HepG2 (cell line): Measurements from ENCODE around the gene QKI. TPM values are rescaled to one million over a fixed set of nuclear protein-coding genes. Genes with fewer than 3 reads are reported as not detected.

Experiments used
- ATAC-seq: fragments of 200-7000 bp; cut with Tn5 transposase; 3 replicates; pipeline ENCODE4 v1.9.1; 2020; ENCODE audit warnings: mild to moderate bottlenecking, moderate library complexity
- BruUV-seq: library from RNA; stranded (reverse); fragments of 400-500 nt; replicated peaks from 2 replicates; lab custom pipeline; 2021; lab: Mats Ljungman, UMichigan
- CTCF ChIA-PET: fragments of 300-600 bp; formaldehyde crosslinking; extraction: SDS; loops from one replicate; lab custom pipeline; 2021; ENCODE audit warnings: low total read pairs, inconsistent platforms, low intra/inter-chr PET ratio; lab: Yijun Ruan, JAX
- POLR2A ChIA-PET: fragments of 350-600 bp; sonication (Branson Sonifier 250); formaldehyde crosslinking; loops from one replicate; lab custom pipeline; 2020; ENCODE audit warnings: antibody characterized with exemption, inconsistent platforms; lab: Yijun Ruan, JAX
- DNase-seq: peaks from one replicate; pipeline ENCODE4 v3.0.0-alpha.2; 2015; ENCODE audit warnings: low spot score
- FAIRE-seq: peaks from 3 replicates; lab custom pipeline; 2011; peaks lifted over from hg19 to GRCh38; lab: Jason Lieb, UNC
- H2AFZ ChIP-seq: one replicate; pipeline ENCODE4 v1.6.1; 2011; ENCODE audit warnings: low read length, inconsistent platforms
- H3K27ac ChIP-seq: fragments of 300-600 bp; 3 replicates; pipeline ENCODE4 v1.8.0; 2011; ENCODE audit warnings: mixed run types, mild to moderate bottlenecking, mixed read lengths, low read length, inconsistent platforms; ENCODE audit not compliant: insufficient read depth; ENCODE audit errors: extremely low read length
- H3K27me3 ChIP-seq, 2 experiments: fragments of 200-600 bp in 1 of 2; 2 replicates in 1 of 2; 3 replicates in 1 of 2; pipeline versions ENCODE4 v1.6.0 to v1.8.0; 2011; ENCODE audit warnings: low read length in 2 of 2, mild to moderate bottlenecking in 2 of 2, moderate library complexity in 2 of 2, inconsistent platforms in 1 of 2; ENCODE audit not compliant: insufficient read depth in 2 of 2, control insufficient read depth in 1 of 2
- H3K36me3 ChIP-seq, 2 experiments: fragments of 200-600 bp in 1 of 2; replicated peaks in 1 of 2; 2 replicates in 1 of 2; 3 replicates in 1 of 2; pipeline versions ENCODE4 v1.5.1 to v1.8.0; 2011; ENCODE audit warnings: low read length in 2 of 2, inconsistent platforms in 1 of 2; ENCODE audit not compliant: insufficient read depth in 2 of 2, control insufficient read depth in 1 of 2
- H3K4me1 ChIP-seq: 2 replicates; pipeline ENCODE4 v1.5.1; 2012; ENCODE audit warnings: low read length, inconsistent platforms; ENCODE audit not compliant: insufficient read depth
- H3K4me2 ChIP-seq: 2 replicates; pipeline ENCODE4 v1.6.0; 2011; ENCODE audit warnings: low read depth, low read length, inconsistent platforms
- H3K4me3 ChIP-seq, 3 experiments: fragments of 200-600 bp in 1 of 3; sonication (generic), shearing (Covaris generic) in 1 of 3; replicated peaks in 1 of 3; 2 replicates each; pipeline ENCODE4 v1.5.1; 2011 to 2016; ENCODE audit warnings: low read length in 3 of 3, inconsistent platforms in 2 of 3, low read depth in 2 of 3, mild to moderate bottlenecking in 2 of 3, control low read depth in 1 of 3, mixed read lengths in 1 of 3; ENCODE audit not compliant: insufficient read depth in 1 of 3
- H3K79me2 ChIP-seq: one replicate; pipeline ENCODE4 v1.6.1; 2011; ENCODE audit warnings: low read length, inconsistent platforms; ENCODE audit not compliant: insufficient read depth
- H3K9ac ChIP-seq: 2 replicates; pipeline ENCODE4 v1.6.0; 2011; ENCODE audit warnings: mild to moderate bottlenecking, low read depth, low read length, inconsistent platforms; ENCODE audit not compliant: insufficient read depth
- H3K9me3 ChIP-seq: 2 replicates; pipeline ENCODE4 v1.5.1; 2012; ENCODE audit warnings: mild to moderate bottlenecking, low read length
- H4K20me1 ChIP-seq: 2 replicates; pipeline ENCODE4 v1.6.0; 2011; ENCODE audit warnings: inconsistent platforms, mild to moderate bottlenecking, low read length, moderate library complexity; ENCODE audit not compliant: insufficient read depth
- MYNN ChIP-seq: sonication (generic); formaldehyde crosslinking; IDR thresholded peaks from 2 replicates; pipeline ENCODE4 v1.4.0; 2020; ENCODE audit warnings: mild to moderate bottlenecking, low read depth, missing genetic modification reagents
- RARA ChIP-seq: IDR thresholded peaks from 2 replicates; pipeline ENCODE4 v1.6.1; 2016; ENCODE audit warnings: missing genetic modification reagents, missing compliant biosample characterization
- RBM22 ChIP-seq: fragments of 200-400 bp; formaldehyde crosslinking; optimal IDR thresholded peaks from 2 replicates; pipeline ENCODE3; 2017; ENCODE audit warnings: mild to moderate bottlenecking, low read length, moderate library complexity
- WGBS: methylation state at CpG from one replicate; pipeline ENCODE4 v1.1.6; 2017; ENCODE audit warnings: low lambda C conversion rate; 5-methylcytosine and 5-hydroxymethylcytosine counted together
- in situ Hi-C: cut with HindIII; loops from 2 replicates; pipeline ENCODE4 v1.10.0; 2017; ENCODE audit warnings: low pct_unique_long_range_greater_than_20kb; ENCODE audit not compliant: extremely low pct_ligation_motif_present
- intact Hi-C: fragments of 100-400 bp; cut with micrococcal nuclease; formaldehyde crosslinking; loops from one replicate; pipeline ENCODE4 v1.10.0; 2022; ENCODE audit not compliant: unreplicated experiment
- polyA plus RNA-seq, 8 experiments: library from polyadenylated mRNA; depleted of rRNA in 3 of 8; stranded (reverse) in 7 of 8; unstranded in 1 of 8; fragments of >200 nt; fragmentation: Illumina TruSeq in 4 of 8; extraction: Trizol in 4 of 8; gene quantifications; 2 replicates each; pipeline versions ENCODE4 v1.2.1 to v1.2.3, GENCODE V29; 2011 to 2016; ENCODE audit warnings: low read depth in 4 of 8, missing spikeins in 1 of 8, mixed read lengths in 1 of 8; ENCODE audit not compliant: insufficient read depth in 1 of 8
- total RNA-seq, 5 experiments: library from RNA; depleted of rRNA; stranded (reverse); fragments of >200 nt; fragmentation: Illumina TruSeq; extraction: Trizol; gene quantifications; 2 replicates each; pipeline ENCODE4 v1.2.3, GENCODE V29; 2016; ENCODE audit warnings: low read depth in 1 of 5
- TF ChIP-seq, protein P1 (sequence below): sonication (generic); formaldehyde crosslinking; IDR thresholded peaks from 2 replicates; pipeline ENCODE4 v1.4.0; 2020; ENCODE audit warnings: mild to moderate bottlenecking, missing genetic modification reagents, borderline replicate concordance

The QKI gene
- total and polyA plus RNA-seq, 2 of the 13 experiments (the other 11 are each of a cell fraction or from before 2014, with no cell fraction given), result 136 to 137 TPM

DNA sequence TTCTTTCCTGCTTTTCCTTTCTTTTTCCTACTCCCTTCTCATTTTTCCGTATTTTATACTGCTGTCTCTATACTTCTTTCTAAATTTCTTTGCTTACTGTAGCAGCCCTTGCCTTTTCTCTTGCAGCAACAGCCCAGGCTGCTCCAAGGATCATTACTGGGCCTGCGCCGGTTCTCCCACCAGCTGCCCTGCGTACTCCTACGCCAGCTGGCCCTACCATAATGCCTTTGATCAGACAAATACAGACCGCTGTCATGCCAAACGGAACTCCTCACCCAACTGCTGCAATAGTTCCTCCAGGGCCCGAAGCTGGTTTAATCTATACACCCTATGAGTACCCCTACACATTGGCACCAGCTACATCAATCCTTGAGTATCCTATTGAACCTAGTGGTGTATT lies 148.8 kb downstream of the QKI start:
- ChIA-PET POLR2A (no interaction called here), CTCF (no interaction called here)
- in situ Hi-C loops (loop anchor here (10.0 kb wide), 1 partner anchor 139 kb away; no protein-coding TSS in a partner anchor), intact Hi-C loops (no loop called here)
- no peak overlapping the region for H3K4me3 ChIP-seq
- 96% methylated on average over 8 of the region's 8 CpGs for WGBS
- no peak overlapping the region for H3K4me2 ChIP-seq
- no peaks in the 10 kb centered on the region for H4K20me1 ChIP-seq
- H3K36me3 ChIP-seq, result peaks cover 12 to 42% of the 10 kb centered on the region in 2 experiments
- no peak overlapping the region for H3K27ac ChIP-seq
- H3K4me1 ChIP-seq, result no peaks in the 10 kb centered on the region
- TF ChIP-seq RBM22 (peak; percentile 21), MYNN (CRISPR knock-in tag) (no peak)
- no peaks in the 10 kb centered on the region for H3K27me3 ChIP-seq
- BruUV-seq, result no TSS peak
- H3K9ac ChIP-seq, result no peak overlapping the region
- no peaks in the 10 kb centered on the region for H3K9me3 ChIP-seq
- peaks cover 3% of the 10 kb centered on the region for H3K79me2 ChIP-seq
- no peak for DNase-seq
- ATAC-seq, result no peak
- H2AFZ ChIP-seq, result no peak overlapping the region
- no peak for FAIRE-seq

DNA sequence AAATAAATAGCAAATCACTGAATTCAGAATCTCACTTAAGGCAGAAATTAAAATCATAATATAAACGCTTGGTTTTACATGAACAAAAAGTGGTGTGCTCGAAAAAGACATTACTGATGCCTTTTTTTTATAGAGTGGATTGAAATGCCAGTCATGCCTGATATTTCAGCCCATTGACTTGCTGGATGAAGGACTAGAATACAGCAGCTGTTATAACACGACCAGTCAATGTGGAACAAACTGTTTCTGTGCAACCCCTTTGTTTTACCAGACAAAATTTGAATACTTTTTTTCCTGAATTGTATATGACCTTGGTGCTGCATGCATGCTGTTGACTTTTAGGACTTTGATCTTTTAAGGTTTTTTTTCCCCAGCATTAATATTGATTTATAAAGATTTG lies 150.0 kb downstream of the QKI start:
- TF ChIP-seq RARA (CRISPR knock-in tag), result no peak
- TF ChIP-seq, protein P1, sequence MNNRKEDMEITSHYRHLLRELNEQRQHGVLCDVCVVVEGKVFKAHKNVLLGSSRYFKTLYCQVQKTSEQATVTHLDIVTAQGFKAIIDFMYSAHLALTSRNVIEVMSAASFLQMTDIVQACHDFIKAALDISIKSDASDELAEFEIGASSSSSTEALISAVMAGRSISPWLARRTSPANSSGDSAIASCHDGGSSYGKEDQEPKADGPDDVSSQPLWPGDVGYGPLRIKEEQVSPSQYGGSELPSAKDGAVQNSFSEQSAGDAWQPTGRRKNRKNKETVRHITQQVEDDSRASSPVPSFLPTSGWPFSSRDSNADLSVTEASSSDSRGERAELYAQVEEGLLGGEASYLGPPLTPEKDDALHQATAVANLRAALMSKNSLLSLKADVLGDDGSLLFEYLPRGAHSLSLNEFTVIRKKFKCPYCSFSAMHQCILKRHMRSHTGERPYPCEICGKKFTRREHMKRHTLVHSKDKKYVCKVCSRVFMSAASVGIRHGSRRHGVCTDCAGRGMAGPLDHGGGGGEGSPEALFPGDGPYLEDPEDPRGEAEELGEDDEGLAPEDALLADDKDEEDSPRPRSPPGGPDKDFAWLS (CRISPR knock-in tag), result no peak
- ChIA-PET POLR2A (no interaction called here), CTCF (no interaction called here)
- H3K27me3 ChIP-seq, result no peaks in the 10 kb centered on the region
- H3K9me3 ChIP-seq, result no peaks in the 10 kb centered on the region
- FAIRE-seq, result no peak
- H3K27ac ChIP-seq, result no peak overlapping the region
- BruUV-seq, result no TSS peak
- H3K4me3 ChIP-seq, result no peak overlapping the region
- no peak overlapping the region for H3K4me2 ChIP-seq
- ATAC-seq, result no peak
- peaks cover 10 to 36% of the 10 kb centered on the region in 2 experiments for H3K36me3 ChIP-seq
- no peaks in the 10 kb centered on the region for H3K4me1 ChIP-seq
- in situ Hi-C loops, result loop anchor here (10.0 kb wide), 1 partner anchor 140 kb away; no protein-coding TSS in a partner anchor
- no peak for DNase-seq
- H3K79me2 ChIP-seq, result peaks cover 3% of the 10 kb centered on the region
- H3K9ac ChIP-seq, result no peak overlapping the region
- no peak overlapping the region for H2AFZ ChIP-seq
- WGBS, result 90% methylated on average over 3 of the region's 3 CpGs
- intact Hi-C loops, result no loop called here
- H4K20me1 ChIP-seq, result no peaks in the 10 kb centered on the region
